C4-2B (cell line): ENCODE data around the gene SMYD4.
"Not testable (repeated sequence)": the region's sequence is repeated elsewhere in the genome, so short reads cannot be mapped to it uniquely, and the experiment has no call there.

Source experiments
- H3K27ac ChIP-seq: fragments of 450-650 bp; 2 replicates; pipeline ENCODE4 v1.5.1; 2017
- CTCF ChIP-seq: fragments of 450-650 bp; conservative IDR thresholded peaks from 2 replicates; pipeline ENCODE4 v1.5.1; 2017; ENCODE audit warnings: mild to moderate bottlenecking
- ZFX ChIP-seq: fragments of 450-650 bp; IDR thresholded peaks from 2 replicates; pipeline ENCODE4 v1.6.1; 2017

Gene SMYD4

GRCh38 chr17:1870592-1870991 lies 40.9 kb upstream of the SMYD4 start:
- TF ChIP-seq CTCF (no peak), ZFX (no peak)
- no peak overlapping the region for H3K27ac ChIP-seq

- no peak overlapping the region for H3K27ac ChIP-seq
- TF ChIP-seq ZFX: no peak
- TF ChIP-seq CTCF: no peak
Observed at GRCh38 chr17:1868090-1868489, 38.4 kb upstream of the SMYD4 start.

GRCh38 chr17:1867307-1867706 lies 37.6 kb upstream of the SMYD4 start:
- H3K27ac ChIP-seq: no peak overlapping the region
- no peak for TF ChIP-seq CTCF

GRCh38 chr17:1865252-1866037 lies 35.7 kb upstream of the SMYD4 start:
- TF ChIP-seq CTCF (peak; percentile 97), ZFX (no peak)
- H3K27ac ChIP-seq: no peak overlapping the region

- no peak overlapping the region for H3K27ac ChIP-seq
- TF ChIP-seq CTCF: no peak
- no peak for TF ChIP-seq ZFX
Observed at GRCh38 chr17:1861391-1862010, 31.8 kb upstream of the SMYD4 start.

GRCh38 chr17:1860978-1861377 lies 31.3 kb upstream of the SMYD4 start:
- H3K27ac ChIP-seq: no peak overlapping the region
- no peak for TF ChIP-seq CTCF

- H3K27ac ChIP-seq: not testable (repeated sequence)
Observed at GRCh38 chr17:1856462-1856861, 26.8 kb upstream of the SMYD4 start.

- no peak overlapping the region for H3K27ac ChIP-seq
- no peak for TF ChIP-seq CTCF
- TF ChIP-seq ZFX: no peak
Observed at GRCh38 chr17:1853698-1854097, 24.0 kb upstream of the SMYD4 start.
